NCI-H748 (cell line): ENCODE data around the gene PDGFC.

Source experiments
- DNase-seq: peaks from one replicate; lab custom pipeline; 2025; ENCODE audit not compliant: unreplicated experiment; lab: John Stamatoyannopoulos, UW

The PDGFC gene

GRCh38 chr4:156786713-156787112 is 184.9 kb downstream of the PDGFC start:
- no peak for DNase-seq

GRCh38 chr4:156784970-156785369 is 186.6 kb downstream of the PDGFC start:
- no peak for DNase-seq

- DNase-seq, result no peak
Measured at GRCh38 chr4:156783966-156784365, 187.6 kb downstream of the PDGFC start.

- no peak for DNase-seq
Measured at GRCh38 chr4:156782491-156782890, 189.1 kb downstream of the PDGFC start.

- no peak for DNase-seq
Measured at GRCh38 chr4:156781852-156782251, 189.7 kb downstream of the PDGFC start.

GRCh38 chr4:156779774-156780173 is 191.8 kb downstream of the PDGFC start:
- no peak for DNase-seq

GRCh38 chr4:156779042-156779441 is 192.6 kb downstream of the PDGFC start:
- DNase-seq, result no peak

GRCh38 chr4:156778606-156779005 is 193.0 kb downstream of the PDGFC start:
- no peak for DNase-seq

GRCh38 chr4:156778093-156778492 is 193.5 kb downstream of the PDGFC start:
- DNase-seq, result no peak

GRCh38 chr4:156775813-156776212 is 195.8 kb downstream of the PDGFC start:
- no peak for DNase-seq

GRCh38 chr4:156774422-156774821 is 197.2 kb downstream of the PDGFC start:
- no peak for DNase-seq

- DNase-seq, result no peak
Measured at GRCh38 chr4:156773648-156774357, 197.8 kb downstream of the PDGFC start.

- peak; percentile 92 for DNase-seq
Measured at GRCh38 chr4:156771171-156771837, 200.3 kb downstream of the PDGFC start.

- DNase-seq, result no peak
Measured at GRCh38 chr4:156770140-156770539, 201.5 kb downstream of the PDGFC start.

GRCh38 chr4:156767911-156768415 is 203.6 kb downstream of the PDGFC start:
- no peak for DNase-seq

GRCh38 chr4:156766846-156767245 is 204.8 kb downstream of the PDGFC start:
- no peak for DNase-seq

GRCh38 chr4:156765277-156765676 is 206.3 kb downstream of the PDGFC start:
- no peak for DNase-seq

GRCh38 chr4:156764846-156765245 is 206.8 kb downstream of the PDGFC start:
- DNase-seq, result no peak

- no peak for DNase-seq
Measured at GRCh38 chr4:156764145-156764544, 207.5 kb downstream of the PDGFC start.

GRCh38 chr4:156763511-156763910 is 208.1 kb downstream of the PDGFC start:
- DNase-seq, result peak; percentile 60

GRCh38 chr4:156762851-156763250 is 208.7 kb downstream of the PDGFC start:
- DNase-seq, result no peak

- no peak for DNase-seq
Measured at GRCh38 chr4:156756118-156756517, 215.5 kb downstream of the PDGFC start.
